ENCODE data around the gene ZMAT5.

ZMAT5 gene

DNA sequence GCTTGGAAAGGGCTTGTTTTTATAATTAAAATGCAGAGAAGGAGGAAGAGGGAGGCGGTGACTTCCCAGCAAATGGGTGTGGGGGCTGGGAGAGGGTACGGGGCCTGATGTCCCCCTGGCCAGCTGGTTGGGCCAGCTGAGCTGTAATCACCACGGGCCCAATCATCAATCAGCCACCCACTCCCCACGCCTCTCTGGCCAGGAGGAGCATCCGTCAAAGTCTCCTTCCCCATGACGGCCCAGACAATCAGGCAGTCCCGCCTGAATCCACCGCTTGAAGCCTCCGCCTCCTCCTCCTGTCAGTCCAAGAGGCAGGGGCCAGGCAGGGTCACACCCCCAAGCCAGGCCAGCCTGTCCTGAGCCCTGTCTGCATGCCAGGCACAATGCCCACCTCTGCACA lies 60.3 kb downstream of the ZMAT5 start:
- Histone ChIP-seq H3K9me3 (ENCODE audit: control insufficient read depth, insufficient read depth, low read length) (no peaks in the 10 kb centered on the region), H3K9ac (ENCODE audit: low read depth, low read length) (no peak overlapping the region), H3K4me1 (ENCODE audit: insufficient read depth, low read length) (peaks cover 19% of the 10 kb centered on the region), H3K36me3 (ENCODE audit: insufficient read depth, low read length) (no peaks in the 10 kb centered on the region)

GRCh38 chr22:29705651-29706050 lies 61.2 kb downstream of the ZMAT5 start:
- Histone ChIP-seq H3K4me1 (ENCODE audit: insufficient read depth, low read length) (peaks cover 26% of the 10 kb centered on the region), H3K36me3 (ENCODE audit: insufficient read depth, low read length) (no peaks in the 10 kb centered on the region), H3K9ac (ENCODE audit: low read depth, low read length) (no peak overlapping the region), H3K9me3 (ENCODE audit: control insufficient read depth, insufficient read depth, low read length) (no peaks in the 10 kb centered on the region)

- Histone ChIP-seq H3K36me3 (ENCODE audit: insufficient read depth, low read length) (no peaks in the 10 kb centered on the region), H3K4me1 (ENCODE audit: insufficient read depth, low read length) (peaks cover 27% of the 10 kb centered on the region), H3K9me3 (ENCODE audit: control insufficient read depth, insufficient read depth, low read length) (no peaks in the 10 kb centered on the region), H3K9ac (ENCODE audit: low read depth, low read length) (no peak overlapping the region)
Observed at GRCh38 chr22:29704528-29705285, 62.1 kb downstream of the ZMAT5 start.

GRCh38 chr22:29703569-29704195 lies 63.1 kb downstream of the ZMAT5 start:
- H3K9me3 ChIP-seq (ENCODE audit: control insufficient read depth, insufficient read depth, low read length) = no peaks in the 10 kb centered on the region
- no peaks in the 10 kb centered on the region for H3K36me3 ChIP-seq (ENCODE audit: insufficient read depth, low read length)
- peaks cover 27% of the 10 kb centered on the region for H3K4me1 ChIP-seq (ENCODE audit: insufficient read depth, low read length)
- no peak overlapping the region for H3K9ac ChIP-seq (ENCODE audit: low read depth, low read length)

DNA sequence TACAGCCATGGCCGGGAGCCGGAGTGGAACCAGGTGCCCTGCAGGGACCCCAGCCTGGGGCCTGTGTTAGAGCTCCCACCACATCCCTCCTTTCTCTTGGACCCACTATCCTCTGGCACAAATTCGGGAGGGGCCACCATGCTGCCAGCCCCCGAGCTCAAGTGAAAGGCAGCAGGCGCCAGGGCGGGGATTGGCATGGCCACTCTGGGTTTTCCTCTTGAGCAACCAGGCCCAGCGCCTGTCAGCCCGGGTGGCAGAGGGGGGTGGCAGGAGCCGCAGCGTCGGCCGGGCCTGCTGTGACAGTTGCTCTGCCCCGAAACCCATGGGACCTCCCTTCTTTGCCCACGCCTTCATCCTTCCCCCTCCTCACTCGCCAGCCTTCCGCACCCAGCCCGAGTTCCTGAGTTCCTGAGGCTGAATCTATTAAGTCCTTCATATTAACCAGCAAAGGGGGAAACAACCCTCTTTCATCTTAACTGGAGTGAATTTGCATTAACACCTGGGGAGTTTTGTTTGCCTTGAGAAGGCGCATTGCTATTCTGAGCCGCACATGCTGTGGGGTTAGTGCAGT lies 63.8 kb downstream of the ZMAT5 start:
- no peaks in the 10 kb centered on the region for H3K36me3 ChIP-seq (ENCODE audit: insufficient read depth, low read length)
- no peaks in the 10 kb centered on the region for H3K9me3 ChIP-seq (ENCODE audit: control insufficient read depth, insufficient read depth, low read length)
- peaks cover 27% of the 10 kb centered on the region for H3K4me1 ChIP-seq (ENCODE audit: insufficient read depth, low read length)
- no peak overlapping the region for H3K9ac ChIP-seq (ENCODE audit: low read depth, low read length)

GRCh38 chr22:29702000-29702930 lies 64.5 kb downstream of the ZMAT5 start:
- Histone ChIP-seq H3K36me3 (ENCODE audit: insufficient read depth, low read length) (no peaks in the 10 kb centered on the region), H3K4me1 (ENCODE audit: insufficient read depth, low read length) (peaks cover 27% of the 10 kb centered on the region), H3K9ac (ENCODE audit: low read depth, low read length) (no peak overlapping the region)

GRCh38 chr22:29701155-29701999 lies 65.4 kb downstream of the ZMAT5 start:
- Histone ChIP-seq H3K36me3 (ENCODE audit: insufficient read depth, low read length) (no peaks in the 10 kb centered on the region), H3K9me3 (ENCODE audit: control insufficient read depth, insufficient read depth, low read length) (no peaks in the 10 kb centered on the region), H3K9ac (ENCODE audit: low read depth, low read length) (no peak overlapping the region), H3K4me1 (ENCODE audit: insufficient read depth, low read length) (peaks cover 27% of the 10 kb centered on the region)

More at GRCh38 chr22:29702000-29702930, 64.5 kb downstream of the ZMAT5 start:
- H3K9me3 ChIP-seq (ENCODE audit: control insufficient read depth, insufficient read depth, low read length) = no peaks in the 10 kb centered on the region

GRCh38 chr22:29700900-29701154 lies 66.0 kb downstream of the ZMAT5 start:
- H3K9ac ChIP-seq (ENCODE audit: low read depth, low read length) = no peak overlapping the region
- H3K36me3 ChIP-seq (ENCODE audit: insufficient read depth, low read length) = no peaks in the 10 kb centered on the region
- H3K9me3 ChIP-seq (ENCODE audit: control insufficient read depth, insufficient read depth, low read length) = no peaks in the 10 kb centered on the region
- peaks cover 27% of the 10 kb centered on the region for H3K4me1 ChIP-seq (ENCODE audit: insufficient read depth, low read length)

DNA sequence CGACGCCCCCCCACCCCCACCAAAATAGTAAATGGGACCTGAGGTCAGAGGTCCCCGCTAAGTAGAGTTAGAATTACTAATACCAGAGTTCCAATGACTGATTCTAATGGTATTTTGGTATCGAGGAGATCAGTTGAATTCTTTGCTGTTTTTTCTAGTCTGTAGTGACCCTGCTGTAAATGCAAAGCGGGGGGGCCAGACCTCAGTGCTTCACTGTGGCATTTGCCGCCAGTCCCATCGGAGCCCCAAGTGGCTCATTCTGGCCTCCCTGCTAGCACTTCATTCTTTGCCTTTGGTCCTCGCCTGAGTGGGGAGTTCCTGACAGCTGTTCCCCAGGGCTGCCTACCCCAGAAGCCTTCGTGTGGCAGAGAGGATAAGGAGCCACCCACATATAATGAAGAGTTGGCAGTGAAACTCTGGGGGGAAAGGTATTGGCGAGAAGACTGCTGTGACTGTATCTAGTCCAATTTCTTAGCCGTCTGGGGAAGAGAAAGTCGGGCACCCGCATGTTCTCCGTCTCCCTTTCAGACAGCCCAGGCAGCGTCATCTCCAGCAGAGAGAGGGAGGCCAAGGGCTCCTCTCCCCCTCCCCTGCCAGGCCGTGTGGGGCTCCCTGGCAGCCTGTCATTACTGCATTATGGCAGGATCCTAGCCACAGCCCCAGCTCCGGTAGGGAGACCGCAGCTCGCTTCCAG lies 66.5 kb downstream of the ZMAT5 start:
- Histone ChIP-seq H3K9me3 (ENCODE audit: control insufficient read depth, insufficient read depth, low read length) (no peaks in the 10 kb centered on the region), H3K36me3 (ENCODE audit: insufficient read depth, low read length) (no peaks in the 10 kb centered on the region), H3K9ac (ENCODE audit: low read depth, low read length) (no peak overlapping the region), H3K4me1 (ENCODE audit: insufficient read depth, low read length) (peaks cover 27% of the 10 kb centered on the region)

DNA sequence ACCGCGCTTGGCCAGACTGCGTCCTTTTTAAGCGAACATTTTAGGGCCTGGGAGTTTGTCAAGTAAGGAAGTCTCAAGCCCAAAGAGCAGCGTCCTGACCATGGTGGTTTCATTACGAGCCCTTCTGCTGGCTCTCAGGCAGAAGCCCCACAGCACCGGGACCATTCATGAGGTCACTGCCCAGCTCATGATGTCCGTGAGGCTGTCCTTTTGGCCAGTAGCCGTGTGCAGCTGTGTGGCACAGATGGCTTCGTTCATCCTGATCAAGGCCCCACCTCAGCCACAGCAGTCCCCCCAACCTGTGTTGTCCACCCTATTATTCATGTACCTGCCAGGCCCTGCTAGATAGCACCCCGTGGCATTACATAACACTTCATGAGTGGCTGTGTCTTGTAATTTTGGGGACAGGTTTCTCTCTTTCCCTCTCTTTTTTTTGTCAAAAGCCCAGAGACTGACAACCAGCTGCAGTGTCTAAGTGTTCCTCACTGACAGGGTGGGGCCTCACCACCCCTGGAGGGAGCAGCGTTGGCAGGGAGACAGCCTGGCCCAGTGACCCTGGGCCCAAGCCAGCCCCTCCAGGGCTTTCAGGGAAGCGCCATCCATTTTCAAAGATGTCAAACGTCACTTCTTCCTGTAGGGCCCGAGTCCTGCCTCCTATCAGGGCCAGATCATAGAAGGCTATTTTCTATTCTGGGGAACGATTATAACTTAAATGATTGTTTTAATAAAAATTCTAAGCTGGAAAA lies 68.8 kb downstream of the ZMAT5 start:
- no peaks in the 10 kb centered on the region for H3K9me3 ChIP-seq (ENCODE audit: control insufficient read depth, insufficient read depth, low read length)
- peaks cover 20% of the 10 kb centered on the region for H3K4me1 ChIP-seq (ENCODE audit: insufficient read depth, low read length)
- H3K36me3 ChIP-seq (ENCODE audit: insufficient read depth, low read length) = no peaks in the 10 kb centered on the region
- no peak overlapping the region for H3K9ac ChIP-seq (ENCODE audit: low read depth, low read length)

- Histone ChIP-seq H3K36me3 (ENCODE audit: insufficient read depth, low read length) (no peaks in the 10 kb centered on the region), H3K9me3 (ENCODE audit: control insufficient read depth, insufficient read depth, low read length) (no peaks in the 10 kb centered on the region), H3K4me1 (ENCODE audit: insufficient read depth, low read length) (peaks cover 21% of the 10 kb centered on the region), H3K9ac (ENCODE audit: low read depth, low read length) (no peak overlapping the region)
Observed at GRCh38 chr22:29695129-29695926, 71.5 kb downstream of the ZMAT5 start.

GRCh38 chr22:29693671-29694070 lies 73.1 kb downstream of the ZMAT5 start:
- H3K9ac ChIP-seq (ENCODE audit: low read depth, low read length) = no peak overlapping the region
- H3K9me3 ChIP-seq (ENCODE audit: control insufficient read depth, insufficient read depth, low read length) = no peaks in the 10 kb centered on the region
- H3K36me3 ChIP-seq (ENCODE audit: insufficient read depth, low read length) = no peaks in the 10 kb centered on the region
- peaks cover 32% of the 10 kb centered on the region for H3K4me1 ChIP-seq (ENCODE audit: insufficient read depth, low read length)
